HG03108 (cell line): ENCODE results near the gene GRAMD1B.

ENCODE experiments used
- ATAC-seq: cut with Tn5 transposase; IDR thresholded peaks from one replicate; pipeline ENCODE4 v1.9.1; 2021; ENCODE audit warnings: moderate library complexity; ENCODE audit not compliant: unreplicated experiment

The GRAMD1B gene

GRCh38 chr11:123429913-123430720, at the start of gene GRAMD1B:
GRAMD1B (plus strand) TSS chr11:123430269; CDS start chr11:123430793, 524 bp downstream.
- peak; percentile 64 for ATAC-seq

GRCh38 chr11:123381149-123381548, 48.9 kb upstream of the GRAMD1B start:
- no peak for ATAC-seq

GRCh38 chr11:123381817-123382554, 48.1 kb upstream of the GRAMD1B start:
- ATAC-seq, result peak; percentile 76

- ATAC-seq, result no peak
These were observed 47.5 kb upstream of the GRAMD1B start for GRCh38 chr11:123382555-123383074.

GRCh38 chr11:123384116-123384515, 46.0 kb upstream of the GRAMD1B start:
- ATAC-seq, result no peak

GRCh38 chr11:123386796-123387510, 43.1 kb upstream of the GRAMD1B start:
- no peak for ATAC-seq

- no peak for ATAC-seq
These were observed 41.4 kb upstream of the GRAMD1B start for GRCh38 chr11:123388640-123389039.

GRCh38 chr11:123390146-123390545, 39.9 kb upstream of the GRAMD1B start:
- no peak for ATAC-seq

GRCh38 chr11:123391646-123392348, 38.3 kb upstream of the GRAMD1B start:
- no peak for ATAC-seq

GRCh38 chr11:123392431-123392830, 37.6 kb upstream of the GRAMD1B start:
- ATAC-seq, result no peak

- ATAC-seq, result no peak
These were observed 37.2 kb upstream of the GRAMD1B start for GRCh38 chr11:123392844-123393243.

GRCh38 chr11:123393312-123393927, 36.6 kb upstream of the GRAMD1B start:
- ATAC-seq, result no peak

GRCh38 chr11:123404676-123405075, 25.4 kb upstream of the GRAMD1B start:
- no peak for ATAC-seq

- ATAC-seq, result no peak
These were observed 24.9 kb upstream of the GRAMD1B start for GRCh38 chr11:123405123-123405592.

GRCh38 chr11:123406441-123407129, 23.5 kb upstream of the GRAMD1B start:
- ATAC-seq, result no peak

GRCh38 chr11:123407130-123407995, 22.7 kb upstream of the GRAMD1B start:
- no peak for ATAC-seq

GRCh38 chr11:123407996-123408597, 22.0 kb upstream of the GRAMD1B start:
- no peak for ATAC-seq
